IPS-NIHi7 (cell line): Measurements from ENCODE around the gene ABCA2.

Experiments used
- DNase-seq: peaks from one replicate; pipeline ENCODE4 v3.0.0; 2012; ENCODE audit warnings: mixed read lengths; ENCODE audit errors: extremely low spot score

ABCA2 gene

GRCh38 chr9:136979769-136980587 lies 48.1 kb downstream of the ABCA2 start:
- DNase-seq: no peak

GRCh38 chr9:136978865-136979544 lies 49.0 kb downstream of the ABCA2 start:
- DNase-seq: no peak

GRCh38 chr9:136978073-136978864 lies 49.8 kb downstream of the ABCA2 start:
- DNase-seq: peak; percentile 99

DNA sequence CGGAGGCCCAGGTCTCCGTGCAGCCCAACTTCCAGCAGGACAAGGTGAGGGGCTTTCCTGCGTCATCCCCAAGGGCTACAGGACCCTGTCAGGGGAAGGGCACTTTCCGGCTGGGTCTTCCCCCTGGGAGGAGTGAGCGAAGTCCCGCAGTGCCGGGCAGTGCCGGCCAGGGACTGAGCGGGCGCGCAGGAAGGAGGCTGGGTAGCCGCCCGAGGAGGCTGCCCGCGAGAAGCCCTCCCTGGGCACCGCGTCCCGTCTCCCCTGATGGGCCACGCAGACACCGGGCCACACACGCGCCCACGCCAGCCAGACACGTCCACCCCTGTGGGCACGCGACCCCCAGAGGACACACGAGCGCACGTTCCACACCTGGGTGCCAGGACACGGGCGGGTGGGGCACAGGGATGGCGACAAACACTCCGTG lies 50.4 kb downstream of the ABCA2 start:
- peak; percentile 49 for DNase-seq

DNA sequence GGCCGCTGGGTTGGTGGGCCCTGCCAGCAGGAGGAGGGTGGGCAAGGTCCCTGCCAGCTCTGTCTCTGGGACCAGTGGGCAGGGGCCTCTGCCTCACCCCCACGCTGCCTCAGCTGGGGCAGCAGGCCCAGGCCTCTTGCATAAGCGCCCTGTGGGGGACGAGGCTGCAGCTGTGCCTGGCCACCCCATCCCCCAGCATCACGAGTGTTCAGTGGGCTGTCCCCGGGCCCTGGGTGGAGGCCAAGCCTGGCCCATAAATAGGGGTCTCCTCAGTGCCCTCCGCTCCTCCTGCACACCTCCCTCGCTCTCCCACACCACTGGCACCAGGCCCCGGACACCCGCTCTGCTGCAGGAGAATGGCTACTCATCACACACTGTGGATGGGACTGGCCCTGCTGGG lies 50.8 kb downstream of the ABCA2 start, which contains the start of gene PTGDS:
Gene PTGDS, plus strand, starts transcription at position 282 of the 400 bp plus-strand sequence. Its CDS starts 75 bp downstream, at position 357.
- no peak for DNase-seq

GRCh38 chr9:136975644-136976043 lies 52.4 kb downstream of the ABCA2 start:
- DNase-seq: peak; percentile 79

- no peak for DNase-seq
Measured at GRCh38 chr9:136974817-136975535, 53.1 kb downstream of the ABCA2 start.

GRCh38 chr9:136973618-136974617 lies 54.1 kb downstream of the ABCA2 start:
- DNase-seq: no peak

DNA sequence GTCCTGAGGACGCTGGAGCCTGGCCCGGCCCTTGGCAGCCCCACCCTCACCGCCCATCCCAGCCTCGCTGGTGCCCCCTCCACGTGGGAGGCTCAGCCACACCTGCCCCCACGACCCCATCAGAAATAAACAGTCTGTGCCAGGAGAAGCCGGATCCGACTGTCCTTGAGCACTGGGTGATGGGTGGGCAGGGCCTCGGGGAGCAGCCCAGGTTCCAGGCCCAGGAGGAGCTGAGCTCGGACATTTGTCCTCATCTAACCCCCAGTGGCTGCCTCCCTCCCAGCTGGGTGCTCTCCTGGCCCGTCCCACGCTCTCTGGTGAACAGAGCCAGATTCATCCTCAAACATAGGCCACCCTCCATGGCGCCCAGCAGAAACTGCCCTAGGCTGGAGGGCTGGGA lies 55.3 kb downstream of the ABCA2 start:
- no peak for DNase-seq

DNA sequence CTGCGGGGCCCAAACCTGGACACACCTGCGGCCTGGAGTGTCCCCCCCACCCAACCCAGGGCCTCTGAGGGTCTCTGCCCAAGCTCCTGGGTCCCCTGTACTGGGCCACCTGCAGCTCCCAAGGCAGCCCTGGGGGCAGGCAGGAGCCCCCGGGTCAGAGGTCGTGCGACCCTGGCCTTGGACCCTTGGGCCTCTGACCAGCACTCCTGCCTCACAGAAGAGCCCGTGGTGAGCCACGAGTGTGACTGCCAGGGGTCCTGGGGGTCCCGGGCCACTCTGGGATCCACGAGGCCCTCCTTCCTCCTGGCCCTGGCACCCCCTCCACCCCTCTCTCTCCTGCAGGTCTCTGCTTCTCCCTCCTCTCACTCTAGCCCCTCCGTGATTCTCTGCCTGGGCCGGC lies 55.7 kb downstream of the ABCA2 start:
- DNase-seq: no peak

DNA sequence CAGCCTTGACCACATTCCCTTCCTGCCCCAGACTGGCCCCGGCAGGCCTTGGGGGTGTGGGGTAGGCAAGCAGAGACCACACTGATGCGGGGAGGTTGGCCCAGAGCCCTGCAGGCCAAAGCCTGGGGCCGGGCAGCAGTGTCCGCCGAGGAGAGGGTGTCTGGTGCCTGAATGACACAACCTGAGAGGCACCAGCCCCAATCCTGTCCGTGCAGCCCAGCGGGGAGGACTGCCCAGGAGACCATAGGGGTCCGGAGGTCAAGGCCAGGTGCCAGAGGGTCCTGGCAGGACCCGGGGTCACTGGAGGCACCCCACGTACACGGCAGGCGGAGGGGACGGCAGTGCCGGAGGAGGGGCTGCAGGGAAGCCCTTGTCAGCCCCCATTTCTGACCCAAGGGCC lies 56.3 kb downstream of the ABCA2 start:
- no peak for DNase-seq

- no peak for DNase-seq
Measured at GRCh38 chr9:136970361-136970760, 57.7 kb downstream of the ABCA2 start.

- DNase-seq: no peak
Measured at GRCh38 chr9:136969774-136970173, 58.3 kb downstream of the ABCA2 start.

DNA sequence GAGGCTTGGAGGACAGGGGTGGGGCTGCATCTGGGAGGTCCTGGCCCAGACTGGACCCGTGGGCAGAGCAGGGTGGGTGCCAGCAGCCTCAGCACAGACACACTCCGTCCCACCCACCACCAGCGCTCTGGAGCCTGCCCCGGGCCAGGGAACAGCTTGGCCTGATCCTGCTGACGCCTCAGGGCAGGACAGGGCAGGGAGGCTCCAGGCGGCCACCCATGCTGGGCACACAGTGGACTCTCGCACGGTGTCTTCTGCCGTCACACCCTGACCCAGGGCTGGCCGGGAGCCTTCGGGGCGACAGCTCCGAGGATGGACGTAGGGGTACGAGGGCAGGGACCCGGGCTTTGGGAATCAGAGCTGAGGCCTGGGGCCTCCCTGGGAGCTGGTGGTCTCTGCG lies 58.9 kb downstream of the ABCA2 start:
- DNase-seq: no peak

DNA sequence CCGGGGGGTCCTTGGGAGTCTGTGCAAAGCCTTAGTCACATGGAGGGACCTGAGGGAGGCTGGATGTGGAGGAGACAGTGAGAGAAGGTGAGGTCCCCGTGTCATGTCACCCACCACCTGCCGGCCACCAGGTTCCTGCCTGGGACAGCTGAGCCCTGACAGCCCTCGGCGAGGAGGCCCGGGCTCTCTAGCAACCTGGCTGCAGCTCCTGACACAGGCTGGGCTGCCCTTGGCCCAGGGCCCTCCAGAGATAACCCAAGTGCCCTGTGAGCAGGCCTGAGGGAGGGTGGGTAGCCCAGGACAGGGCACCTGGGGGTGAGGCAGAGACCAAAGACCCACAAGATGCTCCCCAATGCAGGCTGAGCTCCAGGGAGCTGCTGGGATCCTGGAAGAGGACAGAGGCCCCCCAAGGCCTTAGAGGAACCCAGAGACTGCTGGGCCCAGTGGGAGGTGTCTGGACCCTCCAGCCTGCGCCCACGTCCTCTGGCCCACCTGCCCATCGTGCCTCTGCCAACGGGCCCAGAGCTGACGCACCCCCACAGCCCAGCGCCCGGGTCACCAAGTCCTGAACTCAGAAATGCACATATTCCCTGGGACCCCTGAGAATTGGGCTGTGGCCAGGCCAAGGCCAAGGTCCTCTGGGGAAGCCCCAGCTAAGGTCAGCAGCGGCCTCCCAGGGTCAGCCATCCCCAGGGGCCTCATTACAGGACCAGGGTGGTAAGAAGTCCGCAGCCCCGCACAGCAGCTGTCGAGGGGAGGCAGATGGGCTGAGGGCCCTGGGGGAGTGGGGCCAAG lies 59.5 kb downstream of the ABCA2 start:
- DNase-seq: no peak

GRCh38 chr9:136965771-136966484 lies 62.1 kb downstream of the ABCA2 start:
- no peak for DNase-seq

DNA sequence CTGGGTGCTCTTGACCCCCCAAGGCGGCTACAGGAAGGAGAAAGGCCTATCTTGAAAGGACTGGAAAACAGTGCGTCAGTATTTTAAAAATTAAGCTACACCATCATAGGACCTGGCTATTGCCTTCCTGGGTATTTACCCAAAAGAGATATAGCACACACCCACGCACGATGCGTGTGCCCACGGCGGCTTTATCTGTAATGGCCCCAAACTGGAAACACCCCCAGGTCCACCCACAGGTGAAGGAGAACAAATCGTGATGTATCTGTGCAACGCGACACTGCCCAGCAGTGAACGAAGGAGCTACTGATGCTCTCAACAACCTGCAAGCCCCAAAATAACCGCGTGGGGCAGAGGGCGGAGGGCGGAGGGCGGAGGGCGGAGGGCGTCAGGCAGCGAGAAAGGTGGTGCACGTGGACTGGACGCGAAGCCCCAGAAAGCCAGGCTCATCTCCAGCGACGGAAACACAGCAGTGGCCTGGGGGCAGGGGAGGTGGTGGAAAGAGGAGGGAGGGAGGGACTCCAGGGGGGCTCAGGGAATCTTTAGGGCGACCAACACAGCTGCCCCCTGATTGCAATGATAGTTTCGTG lies 63.1 kb downstream of the ABCA2 start:
- DNase-seq: no peak

GRCh38 chr9:136964171-136964689 lies 63.8 kb downstream of the ABCA2 start:
- no peak for DNase-seq
